Eye (tissue), 1 donor: Measurements from ENCODE around the gene RAB37.

Experiments
- DNase-seq: peaks from one replicate; pipeline ENCODE4 v3.0.0-alpha.2; 2015

The RAB37 gene

GRCh38 chr17:74746376-74746775, 9.3 kb downstream of the RAB37 start:
- DNase-seq: no peak

DNA sequence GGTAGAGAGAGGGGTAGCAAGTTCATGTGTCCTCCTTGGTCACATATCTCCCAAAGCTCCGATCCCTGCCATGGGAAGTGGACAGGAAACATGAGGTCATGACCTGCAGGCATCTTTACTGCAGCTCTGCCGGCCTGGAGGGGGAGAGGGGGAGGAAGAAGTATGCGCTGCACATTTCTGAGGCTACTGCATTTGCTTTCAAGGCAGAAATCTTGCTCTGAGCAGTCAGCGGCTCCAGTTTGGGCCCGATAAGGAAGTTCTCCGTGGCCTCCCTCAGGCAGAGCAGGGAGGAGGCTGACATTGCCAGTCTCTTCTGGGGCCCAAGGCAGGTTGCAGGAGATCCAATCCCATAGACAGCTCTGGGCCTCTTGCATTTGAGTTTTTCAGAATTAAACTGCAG, 9.9 kb downstream of the RAB37 start:
- no peak for DNase-seq

DNA sequence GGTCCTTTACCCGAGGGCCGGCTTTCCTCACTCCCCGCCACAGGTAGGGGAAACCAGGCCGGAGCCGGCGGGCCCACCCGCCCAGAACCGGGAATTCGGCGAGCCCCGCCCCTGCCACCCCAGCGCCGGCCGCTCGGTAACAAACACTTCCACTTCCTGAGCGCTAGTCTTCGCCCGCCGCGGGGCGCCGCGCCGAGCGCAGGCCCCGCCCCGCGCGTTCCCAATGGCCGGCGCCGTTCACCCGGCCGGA, 11.1 kb downstream of the RAB37 start:
- DNase-seq: no peak

DNA sequence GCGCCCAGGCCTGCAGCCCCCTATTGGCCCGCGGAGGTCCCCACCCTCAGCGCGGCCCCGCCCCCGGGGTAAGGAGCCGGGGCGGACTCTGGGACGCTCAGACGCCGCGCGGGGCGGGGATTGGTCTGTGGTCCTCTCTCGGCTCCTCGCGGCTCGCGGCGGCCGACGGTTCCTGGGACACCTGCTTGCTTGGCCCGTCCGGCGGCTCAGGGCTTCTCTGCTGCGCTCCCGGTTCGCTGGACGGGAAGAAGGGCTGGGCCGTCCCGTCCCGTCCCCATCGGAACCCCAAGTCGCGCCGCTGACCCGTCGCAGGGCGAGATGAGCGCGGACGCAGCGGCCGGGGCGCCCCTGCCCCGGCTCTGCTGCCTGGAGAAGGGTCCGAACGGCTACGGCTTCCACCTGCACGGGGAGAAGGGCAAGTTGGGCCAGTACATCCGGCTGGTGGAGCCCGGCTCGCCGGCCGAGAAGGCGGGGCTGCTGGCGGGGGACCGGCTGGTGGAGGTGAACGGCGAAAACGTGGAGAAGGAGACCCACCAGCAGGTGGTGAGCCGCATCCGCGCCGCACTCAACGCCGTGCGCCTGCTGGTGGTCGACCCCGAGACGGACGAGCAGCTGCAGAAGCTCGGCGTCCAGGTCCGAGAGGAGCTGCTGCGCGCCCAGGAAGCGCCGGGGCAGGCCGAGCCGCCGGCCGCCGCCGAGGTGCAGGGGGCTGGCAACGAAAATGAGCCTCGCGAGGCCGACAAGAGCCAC, 11.6 kb downstream of the RAB37 start, which contains the start of gene NHERF1:
TSS of gene NHERF1 (plus strand) at position 100 of the 750 bp plus-strand sequence. CDS start at position 319, 219 bp downstream.
- DNase-seq: peak; percentile 94

DNA sequence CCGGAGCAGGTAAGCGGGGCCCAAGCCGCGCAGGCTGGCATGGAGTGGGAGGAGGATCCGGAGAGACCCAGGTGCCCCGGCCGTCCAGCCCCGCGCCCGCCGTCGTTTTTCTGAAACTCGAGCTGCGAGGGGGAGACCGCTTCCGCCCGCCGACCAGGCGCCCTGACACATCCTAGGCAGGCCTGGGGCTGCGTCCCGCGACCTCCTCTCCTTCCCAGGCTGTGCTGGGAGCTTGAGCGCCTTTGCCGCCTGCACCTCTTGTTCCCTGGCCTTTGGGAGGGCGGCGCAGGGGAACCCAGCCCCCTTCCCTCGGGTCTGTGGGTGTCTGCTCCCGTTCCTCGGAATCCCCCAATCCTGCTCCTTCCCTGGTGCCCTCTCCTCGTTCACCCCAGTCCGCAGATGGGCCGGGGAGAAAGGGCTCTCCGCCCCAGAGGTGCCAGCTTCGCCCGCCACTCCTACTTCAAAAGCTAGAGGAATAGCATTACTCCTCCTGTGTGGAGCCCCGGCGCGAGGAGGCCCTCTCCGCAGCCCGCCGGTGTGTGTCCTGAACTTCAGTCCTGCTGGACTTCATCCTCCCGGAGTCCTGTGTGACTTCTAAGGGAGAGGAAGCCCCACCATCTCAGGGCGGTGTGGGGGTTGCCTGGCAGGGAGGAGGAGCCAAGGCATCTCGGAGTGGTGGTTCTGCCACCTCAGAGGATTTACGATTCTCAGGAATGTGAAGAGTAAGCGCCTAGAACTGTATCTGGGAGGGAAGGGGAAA, 12.4 kb downstream of the RAB37 start:
- DNase-seq: no peak

GRCh38 chr17:74750039-74750326, 12.9 kb downstream of the RAB37 start:
- no peak for DNase-seq

DNA sequence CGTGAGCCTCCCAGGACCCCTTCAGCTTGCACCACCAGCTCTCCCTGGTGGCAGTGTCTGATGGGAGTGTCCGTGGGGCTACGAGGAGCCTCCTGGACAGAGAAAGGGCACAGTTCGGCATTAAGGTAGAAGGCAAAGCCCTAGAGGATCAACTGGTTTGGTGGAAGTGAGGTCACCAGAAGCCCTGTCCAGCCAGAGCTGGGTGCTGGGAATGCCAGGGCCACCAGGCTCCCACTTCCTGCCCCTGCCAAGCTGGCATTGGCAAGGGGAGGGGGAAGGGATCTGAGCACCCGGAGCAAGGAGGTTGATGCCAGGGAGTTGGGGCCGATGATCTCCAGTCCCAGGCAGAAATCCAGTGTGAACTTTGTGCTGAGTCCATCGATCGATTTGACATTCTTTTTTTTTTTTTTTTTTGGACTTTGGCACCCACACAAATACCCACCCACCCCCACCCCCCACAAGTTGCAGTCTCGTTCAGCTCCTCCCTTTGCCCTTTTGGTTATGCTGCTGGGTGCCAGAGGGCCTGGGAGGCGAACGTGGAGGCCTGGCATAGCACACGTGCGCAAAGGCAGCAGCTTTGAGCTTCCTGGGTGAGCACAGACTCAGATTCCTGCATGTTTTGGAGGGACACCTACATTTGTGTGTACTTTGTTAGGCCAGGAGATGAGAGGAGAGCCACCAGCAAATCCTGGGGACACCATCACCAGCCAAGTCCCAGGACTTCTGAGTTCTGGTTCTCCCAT, 13.4 kb downstream of the RAB37 start:
- no peak for DNase-seq

DNA sequence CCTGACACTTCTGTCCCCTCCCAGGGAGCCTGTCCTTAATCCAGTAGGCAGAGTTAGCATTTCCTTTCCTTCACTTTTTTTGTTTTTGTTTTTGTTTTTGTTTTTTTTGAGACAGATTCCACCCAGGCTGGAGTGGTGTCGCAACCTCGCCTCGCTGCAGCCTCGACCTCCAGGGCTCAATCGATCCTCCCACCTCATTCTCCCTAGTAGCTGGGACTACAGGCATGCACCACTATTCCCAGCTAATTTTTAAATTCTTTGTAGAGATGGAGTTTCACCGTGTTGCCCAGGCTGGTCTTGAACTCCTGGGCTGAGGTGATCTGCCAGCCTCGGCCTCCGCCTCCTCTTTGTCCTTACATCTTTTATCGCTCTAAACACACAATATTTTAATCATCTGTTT, 15.4 kb downstream of the RAB37 start:
- no peak for DNase-seq

- no peak for DNase-seq
These were observed 15.9 kb downstream of the RAB37 start for GRCh38 chr17:74752822-74753401.

DNA sequence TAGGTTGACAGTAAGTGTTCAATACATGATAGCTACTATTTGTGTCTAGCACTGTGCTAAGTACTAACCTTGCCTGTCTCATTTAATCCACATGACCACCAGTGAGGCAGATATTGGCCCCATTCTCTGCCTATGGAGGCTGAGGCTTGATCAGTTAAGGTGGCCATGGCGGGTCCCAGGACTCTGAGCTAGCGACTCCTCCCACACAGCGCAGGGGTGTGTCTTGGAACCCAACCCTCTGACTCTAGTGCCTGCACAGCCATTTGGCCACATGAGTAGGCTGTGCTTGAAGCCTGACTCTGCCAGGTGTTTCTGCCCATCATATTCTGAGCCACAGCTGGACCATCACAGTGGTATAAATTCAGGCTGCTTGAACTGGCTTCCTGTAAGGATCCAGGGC, 17.8 kb downstream of the RAB37 start:
- DNase-seq: no peak

DNA sequence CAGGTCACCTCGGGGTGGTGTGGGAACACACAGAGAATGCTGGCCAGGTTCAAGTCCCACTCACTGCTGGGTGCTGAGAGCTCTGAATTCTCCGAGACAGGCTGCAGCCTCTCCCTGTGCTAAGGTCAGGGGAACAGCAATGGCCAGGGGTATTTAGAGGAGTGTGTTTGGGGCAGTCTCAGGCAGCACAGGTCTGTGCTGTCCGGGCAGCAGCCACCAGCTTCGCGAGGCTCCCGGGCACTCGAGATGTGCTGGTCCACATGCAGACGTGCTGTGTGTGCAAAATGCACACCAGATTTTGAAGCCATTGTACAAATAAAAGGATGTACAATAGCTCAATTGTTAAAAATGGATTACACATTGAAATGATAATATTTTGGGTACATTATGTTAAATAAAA, 18.5 kb downstream of the RAB37 start:
- no peak for DNase-seq

- DNase-seq: no peak
These were observed 19.8 kb downstream of the RAB37 start for GRCh38 chr17:74756891-74757290.

DNA sequence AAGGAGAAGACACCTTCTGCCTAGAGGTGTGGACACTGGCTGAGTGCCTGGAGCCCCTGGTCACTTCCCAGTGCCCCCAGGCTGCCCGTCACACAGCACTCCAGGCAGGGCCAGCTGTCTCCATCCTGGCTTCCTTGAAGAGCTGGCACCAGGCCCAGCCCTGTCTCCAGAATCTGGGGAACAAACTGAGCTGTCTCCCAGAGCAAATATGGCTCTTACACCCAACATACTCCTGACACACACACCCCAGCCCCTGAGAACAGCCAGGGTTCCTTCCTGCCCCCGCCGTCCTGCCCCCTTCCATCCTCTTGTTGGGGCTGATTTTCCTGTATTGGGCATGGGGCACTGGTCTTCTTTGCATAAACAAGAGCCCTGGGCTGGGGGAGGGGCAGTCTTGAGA, 20.4 kb downstream of the RAB37 start:
- no peak for DNase-seq

DNA sequence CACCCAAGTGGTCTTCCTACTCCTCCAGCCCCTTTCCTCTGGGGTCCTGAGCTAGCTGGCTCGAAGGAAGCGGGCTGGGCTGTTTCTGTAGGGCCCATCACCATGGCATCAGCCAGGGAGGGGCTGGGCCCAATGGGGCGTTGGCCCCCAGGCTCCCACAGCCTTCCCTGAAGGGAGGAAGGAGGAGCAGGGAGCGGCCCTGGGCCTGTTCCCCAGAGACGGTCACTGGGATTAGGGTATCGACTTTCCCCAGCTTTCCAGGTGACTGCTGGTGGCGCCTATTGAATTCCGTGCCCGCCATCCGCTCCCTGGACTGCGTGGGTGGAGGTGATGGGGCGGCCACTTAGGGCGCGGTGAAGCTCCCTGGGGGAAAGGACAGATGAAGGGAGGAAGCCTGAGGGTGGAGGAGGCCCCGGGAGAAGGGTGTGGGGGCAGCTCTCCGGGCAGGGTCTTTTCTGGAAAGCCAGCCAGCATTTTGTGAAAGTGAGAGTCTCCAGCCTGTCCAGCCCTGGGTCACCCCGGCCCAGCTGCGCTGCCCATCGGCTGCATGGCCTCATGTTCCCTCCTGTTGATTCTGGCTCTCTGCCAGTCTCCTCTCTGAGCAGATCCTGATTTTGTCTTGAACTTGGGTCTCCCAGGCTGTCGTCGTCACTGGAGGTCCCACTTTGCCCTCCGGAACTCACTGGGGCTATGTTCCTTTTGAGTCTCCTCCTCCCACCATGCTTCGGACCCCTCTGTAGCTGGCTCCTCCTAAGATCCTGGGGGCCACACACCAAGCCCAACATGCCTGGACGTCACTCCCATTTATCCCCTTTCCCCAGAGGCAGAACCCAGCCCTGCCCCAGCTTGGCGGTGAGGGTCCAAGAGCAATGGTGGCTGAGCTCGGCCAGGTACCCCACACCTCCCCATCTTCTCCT, 21.1 kb downstream of the RAB37 start:
- DNase-seq: no peak

- DNase-seq: no peak
These were observed 21.8 kb downstream of the RAB37 start for GRCh38 chr17:74758848-74759168.

GRCh38 chr17:74759243-74759801, 22.3 kb downstream of the RAB37 start:
- DNase-seq: no peak

DNA sequence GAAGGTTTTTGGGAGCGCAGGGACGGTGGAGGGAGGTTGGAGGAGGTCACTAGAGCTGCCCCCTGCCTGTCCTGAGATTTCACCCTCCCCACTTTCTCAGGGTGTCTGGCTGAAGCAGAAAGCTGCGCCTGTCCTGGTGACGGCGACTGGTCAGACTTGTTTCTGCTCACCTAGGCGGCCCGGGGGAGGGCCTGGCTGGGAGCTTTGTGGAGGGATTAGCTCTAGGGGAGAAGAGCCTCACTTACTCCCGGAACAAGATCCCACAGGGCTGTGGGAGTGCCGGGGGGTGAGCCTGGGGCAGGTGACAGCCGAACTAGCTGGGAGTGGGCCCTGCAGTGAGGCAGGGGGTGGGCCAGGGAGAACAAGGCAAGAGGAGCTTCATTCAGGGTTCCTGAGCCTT, 22.9 kb downstream of the RAB37 start:
- no peak for DNase-seq

- no peak for DNase-seq
These were observed 23.5 kb downstream of the RAB37 start for GRCh38 chr17:74760404-74761105.

DNA sequence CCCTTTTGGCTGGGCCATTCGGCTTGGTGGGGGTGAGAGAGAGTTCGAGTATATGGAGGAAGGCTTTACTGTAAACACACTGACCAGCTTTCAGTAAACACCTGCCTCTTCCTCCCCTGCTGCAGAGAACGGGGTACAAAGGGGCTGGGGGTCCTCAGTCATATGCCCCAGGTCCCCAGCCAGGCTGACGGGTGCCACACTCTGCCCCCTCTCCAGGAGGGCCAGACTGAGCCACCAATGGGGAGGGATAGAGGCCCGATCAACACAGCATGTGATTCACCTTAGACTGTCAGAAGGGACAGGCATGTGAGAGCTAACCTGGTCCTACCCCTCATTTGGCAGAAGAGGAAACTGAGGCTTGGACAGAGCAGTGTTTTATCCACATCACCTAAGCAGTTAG, 24.4 kb downstream of the RAB37 start:
- no peak for DNase-seq

GRCh38 chr17:74761931-74762330, 24.9 kb downstream of the RAB37 start:
- no peak for DNase-seq

DNA sequence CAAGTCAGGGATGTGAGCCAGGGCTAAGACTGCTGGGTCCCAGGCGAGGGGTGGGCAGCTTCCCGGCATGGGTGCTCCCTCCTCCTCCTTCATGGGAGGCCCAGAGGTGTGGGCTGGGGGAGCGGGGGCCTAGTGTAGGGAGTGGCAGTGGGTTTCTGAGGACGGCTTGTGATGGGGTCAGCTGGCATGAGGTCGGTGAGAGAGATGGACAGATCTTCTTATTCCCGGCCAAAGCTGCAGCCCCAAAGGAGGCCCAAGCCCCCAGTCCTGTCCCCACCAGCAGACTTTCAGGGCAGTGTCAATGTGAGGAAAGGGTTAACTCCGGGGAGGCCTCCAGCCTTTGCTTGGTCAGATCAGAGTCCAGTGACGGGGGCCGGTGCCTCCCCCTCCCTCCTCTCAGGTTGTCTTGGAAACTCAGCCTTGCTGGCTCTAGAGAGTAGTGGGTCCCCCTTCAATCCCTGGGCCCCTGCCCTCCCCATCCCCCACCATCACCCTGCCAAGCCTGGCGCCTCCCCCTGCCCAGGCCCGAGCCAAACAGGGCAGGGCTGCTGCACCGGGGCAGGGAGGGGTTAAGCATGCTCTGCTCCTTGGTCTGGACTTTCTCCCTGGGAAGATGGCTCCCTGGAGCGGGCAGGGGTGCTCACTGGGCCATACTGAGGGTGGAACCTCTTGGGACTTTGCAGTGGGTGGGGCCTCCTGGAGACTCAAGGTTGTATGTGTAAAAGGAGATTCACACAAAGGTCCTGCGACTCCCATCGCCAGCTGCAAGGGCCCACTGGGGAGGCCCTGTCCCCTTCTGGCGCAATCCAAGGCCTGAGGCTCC, 26.7 kb downstream of the RAB37 start:
- peak; percentile 90 for DNase-seq
